SKM-1 (cell line): Measurements from ENCODE around the gene BCAS2.

Experiments
- DNase-seq: peaks from one replicate; lab custom pipeline; 2025; ENCODE audit not compliant: unreplicated experiment; lab: John Stamatoyannopoulos, UW

BCAS2 gene

DNA sequence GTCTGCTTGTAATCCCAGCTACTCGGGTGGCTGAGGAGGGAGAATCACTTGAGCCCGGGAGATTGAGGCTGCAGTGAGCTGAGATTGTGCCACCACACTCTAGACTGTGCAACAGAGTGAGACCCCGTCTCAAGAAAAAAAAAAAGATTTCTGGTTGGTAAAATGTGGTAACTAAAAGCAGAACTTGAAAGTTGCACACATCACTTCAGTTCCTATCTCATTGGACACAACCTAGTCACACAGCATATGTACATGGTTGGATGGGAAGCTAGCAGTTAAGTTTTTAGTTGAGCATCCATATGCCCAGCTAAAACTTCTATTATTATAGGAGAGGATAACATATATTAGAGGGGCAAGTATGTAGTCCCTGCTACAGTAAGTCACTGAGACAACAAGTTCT, 22.1 kb downstream of the BCAS2 start:
- peak; percentile 22 for DNase-seq

DNA sequence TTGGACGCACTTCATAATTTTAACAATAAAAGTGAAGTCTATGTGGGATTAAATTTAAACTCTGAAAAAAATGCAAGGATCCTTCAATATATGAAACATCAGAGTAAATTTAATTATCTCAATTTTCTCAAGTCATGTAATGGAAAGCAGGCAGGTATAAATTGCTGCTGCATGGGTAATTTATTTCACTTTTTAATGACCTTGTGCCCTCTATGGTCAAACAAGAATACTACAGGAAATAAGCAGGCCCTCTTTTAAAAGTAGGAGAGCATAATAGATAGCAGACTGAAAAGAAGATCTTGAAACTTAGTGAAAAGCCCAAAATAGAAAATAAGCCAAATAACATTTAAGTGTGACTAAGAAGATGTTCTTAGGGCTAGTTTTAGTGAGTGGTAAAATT, 22.9 kb downstream of the BCAS2 start:
- no peak for DNase-seq

DNA sequence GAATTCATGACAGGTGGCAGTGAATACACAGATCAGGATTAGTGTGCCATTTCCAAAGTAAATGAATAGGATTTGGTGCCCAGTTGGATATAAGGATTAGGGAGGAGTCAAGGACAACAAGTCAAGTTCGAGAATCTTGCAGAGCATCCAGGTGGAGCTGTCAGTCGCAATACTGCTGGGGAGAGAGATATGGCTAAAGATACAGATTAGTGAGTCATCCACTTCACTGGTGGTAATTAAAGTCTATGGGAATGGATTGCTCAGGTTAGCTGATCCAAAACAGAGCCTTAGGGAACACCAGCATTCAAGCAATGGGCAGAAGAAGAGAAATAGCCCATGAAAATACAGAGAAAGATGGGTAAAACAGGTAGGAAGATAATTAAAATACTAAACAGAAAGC, 26.8 kb downstream of the BCAS2 start:
- DNase-seq = no peak

DNA sequence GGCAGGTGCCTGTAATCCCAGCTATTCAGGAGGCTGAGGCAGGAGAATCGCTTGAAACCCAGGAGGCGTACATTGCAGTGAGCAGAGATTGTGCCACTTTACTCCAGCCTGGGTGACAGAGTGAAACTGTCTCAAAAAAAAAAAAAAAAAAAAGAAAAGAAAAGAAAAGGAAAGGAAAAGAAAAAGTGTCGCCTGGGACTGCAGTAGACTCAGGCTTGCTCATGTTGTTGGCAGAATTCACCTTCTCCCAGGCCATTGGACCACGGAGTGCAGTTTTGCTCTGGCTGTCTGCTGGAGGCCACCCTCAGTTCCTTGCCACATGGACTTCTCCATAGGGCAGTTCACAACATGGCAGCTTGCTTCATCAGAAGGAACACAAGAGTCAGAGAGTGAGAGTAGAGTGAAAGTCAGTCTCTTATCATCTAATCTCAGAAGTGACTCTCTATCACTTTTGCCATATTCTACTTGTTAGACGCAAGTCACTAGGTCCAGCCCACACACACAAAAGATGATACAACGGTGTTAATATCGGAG, 29.2 kb downstream of the BCAS2 start:
- DNase-seq = no peak

DNA sequence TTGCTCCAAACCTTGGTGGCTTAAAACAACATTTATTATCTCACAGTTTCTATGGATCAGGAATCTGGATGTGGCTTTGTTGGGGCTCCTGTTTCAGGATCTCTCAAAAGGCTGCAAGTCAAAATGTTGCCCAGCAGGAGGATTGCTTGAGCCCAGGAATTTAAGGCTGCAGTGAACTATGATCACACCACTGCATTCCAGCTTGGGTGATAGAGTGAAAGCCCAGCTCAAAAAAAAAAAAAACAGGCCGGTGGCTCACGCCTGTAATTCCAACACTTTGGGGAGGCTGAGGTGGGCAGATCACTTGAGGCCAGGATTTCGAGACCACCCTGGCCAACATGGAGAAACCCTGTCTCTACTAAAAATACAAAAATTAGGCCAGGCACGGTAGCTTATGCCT, 30.0 kb downstream of the BCAS2 start:
- DNase-seq = no peak

DNA sequence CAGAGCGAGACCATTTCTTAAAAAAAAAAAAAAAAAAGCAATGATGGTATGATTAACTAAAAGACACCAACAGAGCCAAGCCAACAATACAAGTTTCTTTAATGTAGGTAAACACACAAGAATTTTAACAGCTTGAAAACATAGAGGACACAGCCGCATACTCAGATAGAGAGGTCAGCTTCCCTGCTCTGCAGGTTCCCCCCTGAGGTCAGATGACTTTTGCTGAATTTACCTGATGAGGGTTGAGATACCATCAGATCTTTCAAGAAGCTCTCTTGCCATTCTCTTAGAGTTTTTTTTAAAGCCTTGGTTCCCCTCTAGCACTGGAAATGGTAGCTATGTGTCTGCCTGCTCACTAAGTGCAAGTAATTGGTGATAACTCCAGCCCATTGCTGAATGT, 31.1 kb downstream of the BCAS2 start:
- no peak for DNase-seq

DNA sequence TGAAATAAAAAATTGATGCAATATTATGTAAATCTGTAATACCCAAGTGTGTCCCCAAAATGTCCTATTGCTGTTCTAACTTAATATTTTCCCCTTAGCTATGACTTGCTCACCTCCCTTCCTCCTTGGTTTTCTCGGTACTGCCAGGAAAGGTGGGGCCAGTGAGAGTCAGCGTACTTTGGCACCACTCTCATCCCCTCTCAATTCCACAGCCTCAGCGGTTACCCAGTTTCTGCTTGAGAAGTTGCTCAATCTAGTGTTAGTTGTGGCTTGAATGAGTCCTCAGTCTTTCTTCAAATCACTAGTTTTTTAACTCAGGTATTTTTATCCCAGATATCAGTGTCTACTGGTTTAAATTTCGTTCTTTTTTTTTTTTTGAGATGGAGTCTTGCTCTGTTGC, 32.3 kb downstream of the BCAS2 start:
- DNase-seq = no peak

DNA sequence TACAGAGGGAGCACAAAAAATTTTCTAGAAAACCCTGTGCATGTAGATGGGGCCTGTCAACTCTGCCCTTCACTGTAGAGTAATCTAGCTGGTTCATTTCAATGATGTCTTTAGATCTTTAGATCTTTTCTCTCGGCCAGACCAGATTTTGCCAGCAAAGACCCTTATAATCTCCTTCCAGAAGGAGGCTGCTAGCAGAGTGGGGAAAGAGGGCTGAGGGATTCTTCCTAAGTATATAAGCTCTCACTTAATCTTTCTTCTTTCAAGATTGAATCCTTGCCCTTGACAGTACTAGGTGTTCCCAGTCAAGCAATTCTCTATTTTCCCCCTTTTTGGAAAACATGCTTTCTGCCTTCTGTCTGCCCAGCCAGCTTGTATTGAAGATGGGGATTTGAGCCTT, 34.3 kb downstream of the BCAS2 start:
- DNase-seq = no peak

DNA sequence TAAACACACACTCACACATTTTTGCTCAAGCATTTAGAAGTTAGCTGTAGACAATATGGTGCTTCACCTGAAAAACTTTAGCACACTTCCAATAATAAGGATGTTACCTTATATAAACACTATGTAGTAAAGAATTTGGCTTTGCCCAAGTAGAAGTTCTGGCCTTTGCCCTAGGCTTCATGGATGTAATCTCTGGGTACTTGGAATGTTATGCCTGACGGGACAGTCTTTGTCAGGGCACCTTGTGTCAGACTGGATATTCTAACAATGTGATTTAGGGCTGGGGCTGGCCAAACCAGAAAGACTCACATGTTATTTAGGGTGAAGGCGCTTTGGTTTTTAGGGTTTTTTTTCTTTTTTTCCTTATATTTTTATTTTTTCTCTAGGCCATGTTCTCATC, 35.6 kb downstream of the BCAS2 start:
- no peak for DNase-seq

DNA sequence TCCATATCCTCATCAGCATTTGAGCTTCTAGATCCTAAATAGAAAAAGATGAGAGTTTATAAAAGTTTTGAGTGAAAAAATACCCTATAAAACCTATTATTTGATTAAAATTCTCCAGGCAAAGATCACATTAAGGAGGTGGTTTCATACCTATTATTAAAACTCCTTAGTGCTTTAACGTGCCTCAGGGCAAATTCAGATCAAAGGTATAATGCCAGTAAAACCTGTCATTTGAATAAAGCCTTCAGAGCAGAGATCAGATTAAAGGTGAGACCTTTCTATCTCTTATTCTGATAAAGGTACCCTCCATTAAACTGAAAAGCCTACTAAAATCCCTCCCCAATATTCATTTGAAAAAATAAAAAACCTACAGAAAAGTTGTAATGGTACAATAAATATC, 36.1 kb downstream of the BCAS2 start:
- DNase-seq = no peak

DNA sequence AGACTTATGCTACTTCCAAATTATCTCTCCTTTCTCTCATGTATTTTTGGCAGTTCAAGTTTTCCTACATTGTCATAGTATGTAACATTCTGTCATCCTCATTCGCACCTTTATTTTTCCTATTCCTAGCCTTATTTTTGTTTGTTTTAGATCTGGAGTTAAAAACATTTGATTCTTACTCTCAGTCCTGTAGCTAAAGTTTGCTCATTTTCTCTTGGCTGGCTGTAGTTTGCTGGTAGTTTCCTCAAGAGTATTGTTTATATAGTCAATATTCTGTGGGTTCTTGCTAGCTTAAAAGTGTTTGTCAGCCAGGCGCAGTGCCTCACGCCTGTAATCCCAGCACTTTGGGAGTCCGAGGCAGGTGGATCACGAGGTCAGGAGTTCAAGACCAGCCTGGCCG, 40.6 kb downstream of the BCAS2 start:
- no peak for DNase-seq

DNA sequence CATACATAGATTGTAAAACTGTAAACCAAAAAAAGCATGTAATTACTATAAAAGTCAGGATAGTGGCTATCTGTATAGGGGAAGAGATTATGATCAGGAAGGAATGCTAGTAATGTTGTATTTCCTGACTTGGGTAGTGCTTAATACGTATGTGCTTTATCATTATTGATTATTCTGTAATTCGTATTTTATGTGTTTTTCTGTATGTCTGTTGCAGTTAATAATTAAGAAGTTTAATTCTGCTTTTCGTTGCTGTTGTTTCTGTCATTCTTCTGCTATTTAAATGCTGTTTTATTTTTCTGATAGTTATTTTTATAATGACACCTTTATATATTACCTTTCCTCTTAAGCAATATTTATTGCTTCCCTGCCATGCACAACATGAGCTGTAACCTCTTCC, 41.1 kb downstream of the BCAS2 start:
- no peak for DNase-seq

DNA sequence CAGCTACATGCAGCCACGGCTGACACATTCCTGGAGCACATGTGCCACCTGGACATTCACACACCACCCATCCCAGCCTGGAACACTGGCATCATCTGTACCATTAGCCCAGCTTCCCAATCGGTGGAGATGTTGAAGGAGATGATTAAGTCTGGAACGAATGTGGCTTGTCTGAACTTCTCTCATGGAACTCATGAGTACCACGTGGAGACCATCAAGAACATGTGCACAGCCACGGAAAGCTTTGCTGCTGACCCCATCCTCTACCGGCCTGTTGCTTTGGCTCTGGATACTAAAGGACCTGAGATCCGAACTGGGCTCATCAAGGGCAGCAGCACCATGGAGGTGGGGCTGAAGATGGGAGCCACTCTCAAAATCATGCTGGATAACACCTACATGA, 45.4 kb downstream of the BCAS2 start:
- DNase-seq = no peak

DNA sequence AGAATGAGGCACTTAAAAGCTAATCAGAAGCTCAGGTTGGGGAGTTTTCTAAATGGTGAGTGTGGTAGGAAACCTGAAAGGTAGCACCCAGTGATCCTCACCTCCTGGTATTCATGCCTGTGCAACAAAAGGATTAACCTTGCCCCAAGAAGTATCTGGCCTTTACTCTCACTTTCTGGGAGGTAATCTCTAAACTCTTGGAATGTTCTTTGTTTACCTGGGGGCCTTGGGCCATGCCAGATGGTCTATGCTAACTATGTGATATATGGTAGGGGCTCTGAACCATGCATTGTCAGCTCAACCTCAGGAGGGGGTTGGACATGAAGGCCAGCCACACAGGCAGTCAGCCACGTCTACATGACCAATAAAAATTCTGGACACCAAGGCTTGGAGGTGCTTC, 46.0 kb downstream of the BCAS2 start:
- DNase-seq = no peak

DNA sequence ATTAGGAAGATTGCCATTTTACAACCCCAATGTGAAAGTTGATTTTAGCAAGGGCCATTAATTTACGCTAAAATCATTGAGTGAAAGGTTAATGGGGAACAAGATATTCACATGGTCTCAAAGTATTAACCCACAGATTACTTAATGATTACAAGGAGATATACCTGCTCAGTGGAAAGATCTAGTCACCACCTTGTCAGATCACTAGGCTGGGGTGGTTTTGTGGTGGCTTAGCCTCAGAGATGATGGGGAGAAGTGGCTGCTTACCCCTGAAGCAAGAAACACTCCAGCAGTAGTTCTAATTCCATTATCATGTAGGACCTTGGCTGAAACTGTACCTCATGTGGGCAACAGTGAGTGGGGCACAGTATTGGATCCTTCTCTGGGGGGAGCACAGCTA, 50.3 kb downstream of the BCAS2 start:
- no peak for DNase-seq

DNA sequence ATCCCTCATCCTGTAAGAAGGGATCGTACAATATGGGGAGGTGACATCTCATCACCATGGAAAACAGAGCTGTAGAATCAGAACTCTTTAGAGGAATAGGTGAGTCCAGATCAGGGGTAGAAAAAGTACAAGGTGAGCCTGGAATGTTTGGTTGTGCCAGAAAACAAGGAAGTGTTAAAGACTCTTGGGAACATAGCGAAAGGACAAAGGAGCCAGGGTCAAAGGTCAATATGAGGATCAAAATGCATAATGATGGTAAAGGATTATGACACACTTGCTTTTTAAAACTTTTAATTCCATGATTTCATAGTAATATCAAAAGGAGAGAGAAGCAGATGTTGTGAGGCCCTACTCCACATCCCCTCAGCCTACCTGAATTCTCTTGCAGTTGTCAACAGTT, 51.2 kb downstream of the BCAS2 start:
- no peak for DNase-seq

DNA sequence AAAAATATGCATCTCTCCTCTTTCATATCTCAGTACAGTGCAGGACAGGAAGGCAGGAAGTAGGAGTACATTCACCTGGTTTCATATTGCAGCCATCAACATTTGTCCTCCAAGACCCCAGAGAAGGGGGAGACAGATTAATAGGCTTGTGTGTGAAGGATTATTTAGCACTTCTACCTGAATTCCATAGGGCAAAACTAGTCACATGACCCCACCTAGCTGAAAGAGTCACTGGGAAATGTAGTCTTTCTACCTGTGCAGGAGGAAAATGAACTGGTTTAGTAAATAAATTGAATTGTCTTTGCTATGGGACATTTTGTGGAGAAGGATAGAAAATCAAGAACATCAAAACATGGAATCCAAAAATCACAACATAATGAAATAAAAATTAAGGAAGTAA, 56.5 kb downstream of the BCAS2 start:
- DNase-seq = no peak

DNA sequence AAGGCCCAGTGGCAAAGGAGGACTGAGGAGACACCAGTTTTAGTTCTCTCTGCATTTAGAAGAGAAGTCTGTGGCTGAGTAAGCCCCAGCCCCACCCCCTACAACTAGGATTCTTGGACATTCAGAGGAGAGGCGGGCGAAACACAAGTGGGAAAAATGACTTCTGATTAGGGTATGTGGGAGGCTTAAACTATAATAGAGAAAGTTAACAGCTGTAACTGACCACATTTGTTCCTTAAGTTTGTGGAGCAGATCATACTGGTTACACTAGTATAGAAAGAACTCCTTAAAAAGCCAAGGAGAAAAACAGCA, 59.2 kb downstream of the BCAS2 start:
- DNase-seq = no peak

DNA sequence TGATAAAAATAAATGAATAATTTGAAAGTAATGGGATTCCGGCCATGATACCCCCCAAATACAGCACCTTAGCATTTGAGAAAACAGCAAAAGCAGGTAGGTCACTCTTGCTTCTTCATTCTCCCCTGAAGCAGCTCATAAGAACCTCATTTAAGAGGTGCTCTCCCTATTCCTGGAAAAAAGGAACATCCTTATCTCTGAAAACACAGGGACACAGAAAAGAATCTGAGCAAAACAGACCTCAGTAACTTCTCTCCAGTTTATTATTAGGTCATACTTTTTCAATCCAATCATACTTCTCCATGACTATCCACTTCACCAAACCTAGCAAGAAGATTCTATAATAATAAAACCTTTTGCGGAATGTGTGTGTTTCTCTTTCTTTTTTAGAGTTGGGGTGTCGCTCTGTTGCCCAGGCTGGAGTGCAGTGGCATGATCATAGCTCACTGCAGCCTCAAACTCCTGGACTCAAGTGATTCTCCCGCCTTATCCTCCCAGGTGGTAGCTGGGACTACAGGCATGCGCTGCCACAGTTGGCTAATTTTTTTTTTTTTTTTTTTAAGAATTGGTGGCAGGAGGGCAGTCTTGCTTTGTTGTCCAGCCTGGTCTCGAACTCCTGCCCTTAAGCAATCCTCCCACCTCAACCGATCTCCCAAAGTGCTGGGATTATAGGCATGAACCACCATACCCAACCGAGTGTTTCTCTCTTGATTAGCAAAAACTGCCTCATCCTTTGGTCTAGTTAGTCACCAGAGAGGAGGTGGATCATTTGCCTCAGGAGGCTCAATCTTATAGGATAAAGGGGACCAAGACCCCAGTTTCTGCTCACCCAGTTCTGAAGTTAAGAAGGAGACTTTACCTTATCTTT, 59.8 kb downstream of the BCAS2 start:
- no peak for DNase-seq
